CD4-positive, alpha-beta T cell (primary cell): ENCODE results near the gene ABCC3. TPM values are rescaled to one million over a fixed set of nuclear protein-coding genes. Genes with fewer than 3 reads are reported as not detected.

ENCODE experiments used
- ATAC-seq: fragments of 200-7000 bp; cut with Tn5 transposase; one replicate; pipeline ENCODE4 v1.10.0; 2022; ENCODE audit warnings: mild to moderate bottlenecking; ENCODE audit not compliant: poor library complexity
- CTCF ChIA-PET: fragments of 350-600 bp; sonication (Branson Sonifier 250); formaldehyde crosslinking; loops from one replicate; lab custom pipeline; 2021; ENCODE audit warnings: antibody characterized with exemption, inconsistent platforms; lab: Charles Lee
- POLR2A ChIA-PET: fragments of 350-600 bp; sonication (Branson Sonifier 250); formaldehyde crosslinking; loops from one replicate; lab custom pipeline; 2021; ENCODE audit warnings: antibody characterized with exemption, inconsistent platforms; lab: Charles Lee
- DNase-seq, 14 experiments: peaks; one replicate each; pipeline ENCODE4 v3.0.0-alpha.2; 2013 to 2020; ENCODE audit warnings: mixed read lengths in 2 of 14
- H3K27ac ChIP-seq, 2 donors: one replicate each; pipeline versions ENCODE4 v1.5.1 to v1.7.0; 2013; ENCODE audit warnings: low read length in 2 of 2, low read depth in 1 of 2, mild to moderate bottlenecking in 1 of 2
- H3K27me3 ChIP-seq, 2 experiments: 1 replicate in 1 of 2; 2 replicates in 1 of 2; pipeline versions ENCODE4 v1.6.1 to v1.7.0; 2013; ENCODE audit warnings: low read length in 2 of 2, control low read depth in 1 of 2, mild to moderate bottlenecking in 1 of 2, moderate library complexity in 1 of 2; ENCODE audit not compliant: insufficient read depth in 2 of 2, control insufficient read depth in 1 of 2
- H3K36me3 ChIP-seq: one replicate; pipeline ENCODE4 v1.6.1; 2013; ENCODE audit warnings: low read length, control low read depth; ENCODE audit not compliant: insufficient read depth
- H3K4me1 ChIP-seq: one replicate; pipeline ENCODE4 v1.6.1; 2013; ENCODE audit warnings: low read length, control low read depth; ENCODE audit not compliant: insufficient read depth
- H3K4me3 ChIP-seq: one replicate; pipeline ENCODE4 v1.5.1; 2013; ENCODE audit warnings: mild to moderate bottlenecking, low read length, moderate library complexity
- H3K9me3 ChIP-seq, 2 experiments: 1 replicate in 1 of 2; 2 replicates in 1 of 2; pipeline versions ENCODE4 v1.6.1 to v1.7.0; 2013; ENCODE audit warnings: low read length in 2 of 2, mild to moderate bottlenecking in 2 of 2, control low read depth in 1 of 2, moderate library complexity in 1 of 2; ENCODE audit not compliant: control insufficient read depth in 1 of 2, insufficient read depth in 1 of 2
- H3K27ac Mint-ChIP-seq: one replicate; pipeline ENCODE4 v1.8.0; 2020; ENCODE audit warnings: mixed read lengths
- H3K27me3 Mint-ChIP-seq: one replicate; pipeline ENCODE4 v1.8.0; 2021; ENCODE audit warnings: mixed read lengths
- H3K36me3 Mint-ChIP-seq: one replicate; pipeline ENCODE4 v1.8.0; 2021; ENCODE audit warnings: low read depth, mixed read lengths
- H3K4me1 Mint-ChIP-seq: one replicate; pipeline ENCODE4 v1.8.0; 2021; ENCODE audit warnings: low read depth, mixed read lengths
- H3K4me3 Mint-ChIP-seq: one replicate; pipeline ENCODE4 v1.8.0; 2020; ENCODE audit warnings: mild to moderate bottlenecking, mixed read lengths
- H3K9me3 Mint-ChIP-seq: one replicate; pipeline ENCODE4 v1.8.0; 2020; ENCODE audit warnings: mixed read lengths
- intact Hi-C, 2 experiments: fragments of 100-400 bp; cut with DNase I in 1 of 2; cut with micrococcal nuclease in 1 of 2; formaldehyde crosslinking; loops; one replicate each; pipeline versions ENCODE4 v1.15.1 to v1.9.0; 2023 to 2025; cut with DNase I, micrococcal nuclease
- total RNA-seq, 174 experiments: library from RNA in 2 of 174; stranded (reverse) in 2 of 174; gene quantifications; one replicate each; pipeline ENCODE4 v1.2.3 and lab custom pipeline; 2021 to 2026
- TF ChIP-seq, protein P1 (sequence below): fragments of 200-600 bp; IDR thresholded peaks from one replicate; pipeline ENCODE4 v1.8.0; 2022; ENCODE audit warnings: antibody characterized with exemption, mild to moderate bottlenecking

The ABCC3 gene
- total RNA-seq, 2 experiments from 2014 or later = 0.19 TPM; not detected in 1

DNA sequence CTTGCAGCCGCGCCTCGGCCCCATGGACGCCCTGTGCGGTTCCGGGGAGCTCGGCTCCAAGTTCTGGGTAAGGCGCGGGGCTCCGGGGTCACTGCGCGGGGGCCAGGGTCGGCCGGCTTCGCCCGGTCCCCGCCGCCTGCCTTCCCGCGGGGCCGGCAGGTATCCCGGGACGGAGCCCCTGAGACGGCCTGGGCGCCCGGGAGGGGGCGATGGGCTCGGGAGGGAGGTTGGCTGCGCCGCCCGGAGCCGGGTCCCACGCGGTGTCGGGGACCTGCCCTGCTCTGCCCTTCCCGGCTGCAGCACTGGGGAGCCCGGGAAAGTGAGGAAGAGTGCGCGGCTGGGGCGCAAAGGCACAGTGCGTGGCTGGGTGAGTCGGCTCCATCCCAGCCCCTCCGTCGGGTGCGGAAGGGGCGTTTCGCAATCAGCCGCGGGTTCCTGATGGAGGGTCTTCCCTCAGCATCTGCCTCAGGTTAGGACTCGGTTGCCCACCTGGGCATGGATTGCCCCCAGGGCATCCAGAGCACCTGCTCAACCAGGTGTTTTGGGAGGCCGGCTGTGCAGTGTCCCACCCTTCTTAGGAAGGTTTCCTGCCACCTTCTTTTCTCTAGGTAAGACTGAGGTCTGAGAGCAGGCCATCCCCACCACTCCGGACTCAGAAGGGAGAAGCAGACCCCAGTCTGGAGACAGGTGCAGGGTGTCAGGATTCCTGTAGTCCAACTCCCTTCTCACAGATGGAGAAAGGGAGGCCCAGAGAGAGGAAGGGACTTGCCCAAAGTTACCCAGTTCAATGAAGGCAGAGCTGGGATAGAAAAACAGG is 442 bp downstream of the ABCC3 start:
- POLR2A ChIA-PET = no interaction called here
- H3K27me3 Mint-ChIP-seq = peaks cover 89% of the 10 kb centered on the region
- CTCF ChIA-PET = no interaction called here
- Histone ChIP-seq H3K27me3 (peaks cover 67 to 71% of the 10 kb centered on the region in 2 experiments), H3K9me3 (no peaks in the 10 kb centered on the region), H3K4me1 (peaks cover 9% of the 10 kb centered on the region), H3K36me3 (no peaks in the 10 kb centered on the region), H3K4me3 (no peak overlapping the region), H3K27ac (no peak overlapping the region)
- no peaks in the 10 kb centered on the region for H3K36me3 Mint-ChIP-seq
- TF ChIP-seq, protein P1, sequence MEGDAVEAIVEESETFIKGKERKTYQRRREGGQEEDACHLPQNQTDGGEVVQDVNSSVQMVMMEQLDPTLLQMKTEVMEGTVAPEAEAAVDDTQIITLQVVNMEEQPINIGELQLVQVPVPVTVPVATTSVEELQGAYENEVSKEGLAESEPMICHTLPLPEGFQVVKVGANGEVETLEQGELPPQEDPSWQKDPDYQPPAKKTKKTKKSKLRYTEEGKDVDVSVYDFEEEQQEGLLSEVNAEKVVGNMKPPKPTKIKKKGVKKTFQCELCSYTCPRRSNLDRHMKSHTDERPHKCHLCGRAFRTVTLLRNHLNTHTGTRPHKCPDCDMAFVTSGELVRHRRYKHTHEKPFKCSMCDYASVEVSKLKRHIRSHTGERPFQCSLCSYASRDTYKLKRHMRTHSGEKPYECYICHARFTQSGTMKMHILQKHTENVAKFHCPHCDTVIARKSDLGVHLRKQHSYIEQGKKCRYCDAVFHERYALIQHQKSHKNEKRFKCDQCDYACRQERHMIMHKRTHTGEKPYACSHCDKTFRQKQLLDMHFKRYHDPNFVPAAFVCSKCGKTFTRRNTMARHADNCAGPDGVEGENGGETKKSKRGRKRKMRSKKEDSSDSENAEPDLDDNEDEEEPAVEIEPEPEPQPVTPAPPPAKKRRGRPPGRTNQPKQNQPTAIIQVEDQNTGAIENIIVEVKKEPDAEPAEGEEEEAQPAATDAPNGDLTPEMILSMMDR = no peak
- no peak overlapping the region for H3K4me3 Mint-ChIP-seq
- H3K9me3 Mint-ChIP-seq = no peaks in the 10 kb centered on the region
- DNase-seq (no peak), ATAC-seq (no peak)
- no peak overlapping the region for H3K27ac Mint-ChIP-seq
- intact Hi-C loops = loop anchor here (5.0 kb wide), 2 partner anchors 62 to 72 kb away; partner anchors contain the start of gene ANKRD40 (in 1 of the 2)
- H3K4me1 Mint-ChIP-seq = peaks cover 9% of the 10 kb centered on the region

GRCh38 chr17:50635732-50635981 is 976 bp downstream of the ABCC3 start:
- Histone ChIP-seq H3K4me1 (peaks cover 9% of the 10 kb centered on the region), H3K27me3 (peaks cover 62 to 66% of the 10 kb centered on the region in 2 experiments), H3K36me3 (no peaks in the 10 kb centered on the region), H3K9me3 (no peaks in the 10 kb centered on the region), H3K4me3 (no peak overlapping the region), H3K27ac (no peak overlapping the region)
- no peaks in the 10 kb centered on the region for H3K9me3 Mint-ChIP-seq
- ATAC-seq (no peak), DNase-seq (no peak)
- ChIA-PET CTCF (no interaction called here), POLR2A (no interaction called here)
- intact Hi-C loops = no loop called here
- H3K36me3 Mint-ChIP-seq = no peaks in the 10 kb centered on the region
- no peak overlapping the region for H3K27ac Mint-ChIP-seq
- H3K27me3 Mint-ChIP-seq = peaks cover 85% of the 10 kb centered on the region
- peaks cover 9% of the 10 kb centered on the region for H3K4me1 Mint-ChIP-seq
- TF ChIP-seq, protein P1 = no peak
- no peak overlapping the region for H3K4me3 Mint-ChIP-seq

DNA sequence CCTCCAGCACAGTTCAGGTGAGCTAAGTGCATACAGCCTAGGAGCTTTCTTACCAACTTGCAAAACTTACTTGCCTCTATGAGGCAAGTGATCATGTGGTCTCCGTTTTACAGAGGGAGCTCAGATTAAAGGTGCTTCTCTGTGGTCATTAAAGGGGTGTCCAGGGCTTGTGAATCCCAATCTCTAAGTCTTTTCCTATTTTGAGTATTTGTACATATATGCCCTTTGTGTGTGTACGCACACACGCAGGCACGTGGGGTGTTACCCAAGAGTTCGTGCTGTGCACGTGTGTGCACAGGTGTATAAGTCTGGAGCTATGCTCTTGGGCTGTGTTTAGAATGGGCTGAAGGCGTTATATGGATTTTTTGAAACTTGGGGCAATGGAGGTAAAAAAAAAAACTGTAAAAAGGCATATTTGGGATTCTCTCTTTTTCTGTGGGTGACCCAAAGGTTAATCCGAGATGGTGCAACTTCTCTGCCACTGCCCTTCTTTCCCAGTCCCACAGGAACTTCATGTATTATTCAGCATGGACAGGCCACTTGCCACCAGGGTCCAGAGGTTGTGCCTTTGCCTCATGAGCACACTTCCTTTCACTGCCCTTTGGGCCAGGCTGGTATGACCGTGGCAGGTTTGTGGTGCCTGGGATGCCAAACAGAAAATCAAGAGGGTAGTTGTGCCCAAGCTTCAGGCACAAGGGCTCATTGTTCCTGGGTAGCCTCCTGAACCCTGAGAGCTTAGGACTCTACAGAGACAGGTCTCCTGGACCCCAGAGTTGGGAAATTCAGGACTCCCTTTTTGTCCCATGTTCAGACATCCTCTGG is 1.5 kb downstream of the ABCC3 start:
- Histone ChIP-seq H3K36me3 (no peaks in the 10 kb centered on the region), H3K9me3 (no peaks in the 10 kb centered on the region), H3K4me1 (peaks cover 9% of the 10 kb centered on the region), H3K27ac (no peak overlapping the region), H3K4me3 (no peak overlapping the region), H3K27me3 (peaks cover 57 to 60% of the 10 kb centered on the region in 2 experiments)
- H3K9me3 Mint-ChIP-seq = no peaks in the 10 kb centered on the region
- peaks cover 82% of the 10 kb centered on the region for H3K27me3 Mint-ChIP-seq
- DNase-seq = no peak
- no peak overlapping the region for H3K4me3 Mint-ChIP-seq
- TF ChIP-seq, protein P1 = no peak
- POLR2A ChIA-PET = no interaction called here
- no peak overlapping the region for H3K27ac Mint-ChIP-seq
- H3K36me3 Mint-ChIP-seq = no peaks in the 10 kb centered on the region
- peaks cover 9% of the 10 kb centered on the region for H3K4me1 Mint-ChIP-seq
- no peak for ATAC-seq
- intact Hi-C loops = no loop called here
- CTCF ChIA-PET = interaction anchor here (1.4 kb wide), 1 partner anchor 10 kb away, joined by 3 read pairs; no protein-coding TSS in a partner anchor
